GM12878 (cell line): ENCODE results near the gene CD300LG. TPM values are rescaled to one million over a fixed set of nuclear protein-coding genes. Genes with fewer than 3 reads are reported as not detected.
"Not testable (repeated sequence)": the region's sequence is repeated elsewhere in the genome, so short reads cannot be mapped to it uniquely, and the experiment has no call there.

Experiments
- ATAC-seq: fragments of 200-7000 bp; cut with Tn5 transposase; 3 replicates; pipeline ENCODE4 v1.9.1; 2020; ENCODE audit warnings: mild to moderate bottlenecking, moderate library complexity
- Bru-seq: library from RNA; stranded (reverse); fragments of 400-500 nt; gene quantifications from one replicate; lab custom pipeline; 2021; lab: Mats Ljungman, UMichigan
- BruChase-seq, 2 experiments: library from RNA; stranded (reverse); fragments of 400-500 nt; gene quantifications; one replicate each; lab custom pipeline; 2021; lab: Mats Ljungman, UMichigan
- BruUV-seq: library from RNA; stranded (reverse); fragments of 400-500 nt; replicated peaks from 2 replicates; lab custom pipeline; 2021; lab: Mats Ljungman, UMichigan
- CTCF ChIA-PET: fragments of 300-600 bp; sonication (Branson Sonifier 250); formaldehyde crosslinking; extraction: SDS; loops from one replicate; lab custom pipeline; 2021; ENCODE audit warnings: inconsistent platforms; lab: Yijun Ruan, JAX
- POLR2A ChIA-PET: fragments of 350-600 bp; formaldehyde crosslinking; extraction: SDS; loops from one replicate; lab custom pipeline; 2021; ENCODE audit warnings: inconsistent platforms; lab: Charles Lee
- RAD21 ChIA-PET: fragments of 300-600 bp; sonication (Branson Sonifier 250); formaldehyde crosslinking; loops from one replicate; lab custom pipeline; 2023; ENCODE audit warnings: antibody characterized with exemption; ENCODE audit not compliant: unreplicated experiment; lab: Charles Lee
- SMC1A ChIA-PET: fragments of 300-600 bp; sonication (Branson Sonifier 250); formaldehyde crosslinking; loops from one replicate; lab custom pipeline; 2023; ENCODE audit not compliant: unreplicated experiment, uncharacterized antibody; lab: Charles Lee
- DNase-seq: peaks from one replicate; pipeline ENCODE4 v3.0.0-alpha.2; 2011; ENCODE audit warnings: low read depth, low spot score
- FAIRE-seq: peaks from 3 replicates; lab custom pipeline; 2011; peaks lifted over from hg19 to GRCh38; lab: Jason Lieb, UNC
- H2AFZ ChIP-seq: 2 replicates; pipeline ENCODE4 v1.6.0; 2011; ENCODE audit warnings: low read depth, low read length, control low read depth; ENCODE audit not compliant: control insufficient read depth
- H3K27ac ChIP-seq: 2 replicates; pipeline ENCODE4 v1.5.1; 2011; ENCODE audit warnings: control low read depth; ENCODE audit not compliant: control insufficient read depth, insufficient read depth
- H3K27me3 ChIP-seq, 2 experiments: replicated peaks in 1 of 2; 2 replicates each; pipeline versions ENCODE4 v1.6.0 to v1.6.1; 2011; ENCODE audit warnings: low read length in 1 of 2; ENCODE audit not compliant: control insufficient read depth in 2 of 2, insufficient read depth in 2 of 2
- H3K36me3 ChIP-seq, 2 experiments: 2 replicates each; pipeline ENCODE4 v1.5.1; 2011; ENCODE audit warnings: low read length in 1 of 2; ENCODE audit not compliant: control insufficient read depth in 2 of 2, insufficient read depth in 2 of 2
- H3K4me1 ChIP-seq: 2 replicates; pipeline ENCODE4 v1.6.1; 2011; ENCODE audit warnings: mild to moderate bottlenecking, low read length, moderate library complexity, mixed read lengths; ENCODE audit not compliant: control insufficient read depth, insufficient read depth
- H3K4me2 ChIP-seq: 2 replicates; pipeline ENCODE4 v1.6.0; 2011; ENCODE audit warnings: control low read depth; ENCODE audit not compliant: control insufficient read depth, insufficient read depth
- H3K4me3 ChIP-seq: fragments of 200-600 bp; sonication (generic); 2 replicates; pipeline ENCODE4 v1.5.1; 2016
- H3K79me2 ChIP-seq: 2 replicates; pipeline ENCODE4 v1.6.0; 2011; ENCODE audit warnings: low read length; ENCODE audit not compliant: control insufficient read depth, insufficient read depth
- H3K9ac ChIP-seq: 2 replicates; pipeline ENCODE4 v1.8.0; 2011; ENCODE audit warnings: low read length, control low read depth, mixed read lengths; ENCODE audit not compliant: control insufficient read depth, insufficient read depth
- H3K9me3 ChIP-seq: replicated peaks from 3 replicates; pipeline ENCODE4 v1.5.1; 2011; ENCODE audit warnings: mild to moderate bottlenecking, low read length; ENCODE audit not compliant: control insufficient read depth, insufficient read depth
- H4K20me1 ChIP-seq: 2 replicates; pipeline ENCODE4 v1.6.0; 2011; ENCODE audit not compliant: control insufficient read depth, insufficient read depth
- ASH2L ChIP-seq: fragments of 300-600, 200-600 bp; sonication (generic); IDR thresholded peaks from 2 replicates; pipeline ENCODE4 v1.6.1; 2017; ENCODE audit warnings: low read depth, mild to moderate bottlenecking, borderline replicate concordance
- FOXM1 ChIP-seq: IDR thresholded peaks from 2 replicates; pipeline ENCODE4 v1.6.1; 2012; ENCODE audit warnings: low read depth, mild to moderate bottlenecking, inconsistent platforms, low read length, moderate library complexity
- HCFC1 ChIP-seq: fragments of 150-350 bp; IDR thresholded peaks from 2 replicates; pipeline ENCODE4 v1.6.1; 2014; ENCODE audit warnings: low read length
- HDGF ChIP-seq: fragments of 450-650 bp; IDR thresholded peaks from 2 replicates; pipeline ENCODE4 v1.6.1; 2016; ENCODE audit warnings: antibody characterized with exemption
- MEF2A ChIP-seq: IDR thresholded peaks from 2 replicates; pipeline ENCODE4 v1.6.1; 2011; ENCODE audit warnings: low read depth, mild to moderate bottlenecking, low read length, moderate library complexity; ENCODE audit not compliant: insufficient read depth
- MXI1 ChIP-seq: fragments of 150-350 bp; IDR thresholded peaks from 2 replicates; pipeline ENCODE4 v1.6.1; 2011; ENCODE audit warnings: low read depth, mild to moderate bottlenecking, inconsistent platforms, low read length, improper control_type of control experiment
- RFX5 ChIP-seq: IDR thresholded peaks from 2 replicates; pipeline ENCODE4 v1.6.1; 2011; ENCODE audit warnings: low read depth, low read length, improper control_type of control experiment
- SP1 ChIP-seq: IDR thresholded peaks from one replicate; pipeline ENCODE4 v1.6.1; 2011; ENCODE audit warnings: low read depth, low read length
- STAT3 ChIP-seq: IDR thresholded peaks from 2 replicates; pipeline ENCODE4 v1.6.1; 2011; ENCODE audit warnings: low read depth, low read length, improper control_type of control experiment
- ZNF24 ChIP-seq: fragments of 450-650 bp; IDR thresholded peaks from 2 replicates; pipeline ENCODE4 v1.6.1; 2017; ENCODE audit warnings: antibody characterized with exemption, mild to moderate bottlenecking
- ZZZ3 ChIP-seq: IDR thresholded peaks from 2 replicates; pipeline ENCODE4 v1.6.1; 2011; ENCODE audit warnings: low read depth; ENCODE audit not compliant: control insufficient read depth, insufficient read length
- WGBS: methylation state at CpG from one replicate; pipeline ENCODE4 v1.1.6; 2016; ENCODE audit warnings: low lambda C conversion rate; ENCODE audit not compliant: insufficient replicate concordance, insufficient coverage; ENCODE audit errors: missing lambda C conversion rate; 5-methylcytosine and 5-hydroxymethylcytosine counted together
- in situ Hi-C: fragments of 300-500 bp; cut with MboI; formaldehyde crosslinking; loops from 9 replicates; pipeline ENCODE4 v1.14.3; 2018; ENCODE audit warnings: mixed read lengths
- intact Hi-C: fragments of 100-400 bp; cut with micrococcal nuclease; formaldehyde crosslinking; loops from one replicate; pipeline ENCODE4 v1.14.2; 2022; ENCODE audit not compliant: unreplicated experiment
- long read RNA-seq, 2 experiments: library from polyadenylated mRNA; unstranded; transcript quantifications; one replicate each; pipeline ENCODE4 v2.0.0, GENCODE V29; 2019 to 2020
- polyA minus RNA-seq, 3 experiments: library from RNA; depleted of rRNA, polyadenylated mRNA; stranded (reverse); fragments of >200 nt; gene quantifications; 2 replicates each; pipeline ENCODE4 v1.2.3, GENCODE V29; 2011
- polyA plus RNA-seq, 11 experiments: library from polyadenylated mRNA; depleted of rRNA in 4 of 11; unstranded in 6 of 11; stranded (reverse) in 5 of 11; fragments of >200 nt; fragmentation: Nextera tagmentation in 4 of 11; fragmentation: Illumina TruSeq in 1 of 11; extraction: Ambion mirVana in 4 of 11; extraction: Trizol in 1 of 11; gene quantifications; 1 replicate in 1 of 11; 2 replicates in 10 of 11; pipeline versions ENCODE4 v1.2.1 to v1.2.3, GENCODE V29; 2011 to 2016; ENCODE audit warnings: inconsistent platforms in 2 of 11, missing spikeins in 2 of 11, low read depth in 1 of 11
- total RNA-seq, 4 experiments: library from RNA; depleted of rRNA in 3 of 4; stranded (reverse); fragments of >200 nt in 3 of 4; fragmentation: Illumina TruSeq in 1 of 4; extraction: Trizol in 1 of 4; gene quantifications; 2 replicates each; pipeline versions ENCODE4 v1.2.1 to v1.2.3, GENCODE V29; 2013 to 2021
- TF ChIP-seq, protein P1 (sequence below): IDR thresholded peaks from 2 replicates; pipeline ENCODE4 v1.6.1; 2011; ENCODE audit warnings: low read depth, mild to moderate bottlenecking, low read length, moderate library complexity, borderline replicate concordance; ENCODE audit errors: extremely low read depth

The CD300LG gene, protein sequence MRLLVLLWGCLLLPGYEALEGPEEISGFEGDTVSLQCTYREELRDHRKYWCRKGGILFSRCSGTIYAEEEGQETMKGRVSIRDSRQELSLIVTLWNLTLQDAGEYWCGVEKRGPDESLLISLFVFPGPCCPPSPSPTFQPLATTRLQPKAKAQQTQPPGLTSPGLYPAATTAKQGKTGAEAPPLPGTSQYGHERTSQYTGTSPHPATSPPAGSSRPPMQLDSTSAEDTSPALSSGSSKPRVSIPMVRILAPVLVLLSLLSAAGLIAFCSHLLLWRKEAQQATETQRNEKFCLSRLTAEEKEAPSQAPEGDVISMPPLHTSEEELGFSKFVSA
- not detected in 2 replicates for total RNA-seq (2013; cell fraction: nucleolus; rRNA removed)
- total RNA-seq (2014; rRNA removed) (not detected in 2 replicates), total RNA-seq (2014; rRNA removed; fragmentation: Illumina TruSeq; extraction: Trizol) (not detected in 2 replicates), total RNA-seq (2021) (not detected in 2 replicates), polyA plus RNA-seq (2011; rRNA removed) (not detected in 2 replicates), polyA plus RNA-seq (2014; fragmentation: Illumina TruSeq; extraction: Trizol) (not detected in 2 replicates), polyA plus RNA-seq (2014; fragmentation: Nextera tagmentation; extraction: Ambion mirVana) (not detected), polyA plus RNA-seq (2014; rRNA removed) (not detected in 2 replicates), polyA plus RNA-seq (2016; fragmentation: Nextera tagmentation; extraction: Ambion mirVana) (not detected), polyA minus RNA-seq (2011; rRNA and poly(A)+ RNA removed) (not detected in 2 replicates), Bru-seq, nascent RNA (not detected), BruChase-seq, experiment 1, labeled RNA remaining after a 6-hour chase (not detected), BruChase-seq, experiment 2, labeled RNA remaining after a 2-hour chase (not detected)
- polyA plus RNA-seq (2011; ENCODE audit: low read depth): not detected
- polyA plus RNA-seq (2011; cell fraction: cytosol; rRNA removed): 0.01 TPM in 1 of 2 replicates, not detected in the other
- polyA plus RNA-seq (2011; cell fraction: nucleus; rRNA removed): not detected in 2 replicates
- not detected in 2 replicates for polyA plus RNA-seq (2012)
- polyA minus RNA-seq (2011; cell fraction: cytosol; rRNA and poly(A)+ RNA removed): not detected in 2 replicates
- polyA minus RNA-seq (2011; cell fraction: nucleus; rRNA and poly(A)+ RNA removed): not detected in 2 replicates
- long read RNA-seq, experiment 1: 0 reads
- long read RNA-seq, experiment 2: 0 reads

DNA sequence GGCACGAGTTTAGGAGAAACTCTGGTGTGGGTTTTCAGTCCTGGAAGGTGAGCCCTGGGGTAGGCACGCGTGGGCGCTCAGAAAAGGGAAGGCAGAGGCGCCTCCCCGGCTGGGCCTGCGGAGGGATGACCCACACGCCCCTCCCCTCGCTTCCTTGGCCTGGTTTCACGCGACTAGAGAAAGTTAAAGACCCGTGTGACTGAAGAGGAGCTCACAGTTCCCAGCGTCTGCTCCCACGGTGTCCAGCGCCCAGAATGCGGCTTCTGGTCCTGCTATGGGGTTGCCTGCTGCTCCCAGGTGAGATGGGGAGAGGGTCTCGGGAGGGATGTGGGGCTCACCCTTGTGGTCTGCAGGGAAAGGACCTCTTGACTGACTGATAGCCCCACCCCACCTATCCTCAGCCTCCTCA lies at the start of gene CD300LG:
CD300LG (plus strand) TSS at position 214 of the 409 bp plus-strand sequence; CDS start at position 255, 41 bp downstream.
- Histone ChIP-seq H3K4me3 (no peak within 1 kb of the TSS), H3K4me2 (no peak within 1 kb of the TSS), H4K20me1 (no peaks in the 10 kb centered on the region), H3K4me1 (no peaks in the 10 kb centered on the region), H3K9ac (no peak within 1 kb of the TSS), H3K27me3 (no peaks in the 10 kb centered on the region), H3K9me3 (no peaks in the 10 kb centered on the region), H3K36me3 (no peaks in the 10 kb centered on the region), H3K27ac (no peak within 1 kb of the TSS), H3K79me2 (no peaks in the 10 kb centered on the region), H2AFZ (no peak within 1 kb of the TSS)
- ChIA-PET SMC1A (interaction anchor here (0.8 to 1.6 kb wide), 8 partner anchors 46 to 155 kb away, joined by 3 to 4 read pairs (median 3); partner anchors contain the start of gene CFAP97D1), POLR2A (no interaction called here), RAD21 (interaction anchor here (1.0 kb wide), 1 partner anchor 270 kb away, joined by 3 read pairs; no protein-coding TSS in a partner anchor), CTCF (interaction anchor here (0.7 to 2.4 kb wide), 14 partner anchors 8 to 269 kb away, joined by 3 to 20 read pairs (median 4); no protein-coding TSS in a partner anchor)
- ATAC-seq: no peak
- no peak for TF ChIP-seq STAT3
- TF ChIP-seq ASH2L: no peak
- TF ChIP-seq, protein P1, sequence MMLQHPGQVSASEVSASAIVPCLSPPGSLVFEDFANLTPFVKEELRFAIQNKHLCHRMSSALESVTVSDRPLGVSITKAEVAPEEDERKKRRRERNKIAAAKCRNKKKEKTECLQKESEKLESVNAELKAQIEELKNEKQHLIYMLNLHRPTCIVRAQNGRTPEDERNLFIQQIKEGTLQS: no peak
- no peak for TF ChIP-seq ZNF24
- TF ChIP-seq RFX5: no peak
- no peak for TF ChIP-seq HCFC1
- no peak for TF ChIP-seq FOXM1
- TF ChIP-seq ZZZ3: no peak
- no peak for TF ChIP-seq SP1
- TF ChIP-seq HDGF: no peak
- no peak for TF ChIP-seq MXI1
- TF ChIP-seq MEF2A: no peak
- intact Hi-C loops: loop anchor here (5.0 kb wide), 1 partner anchor 155 kb away; no protein-coding TSS in a partner anchor
- no peak for FAIRE-seq
- BruUV-seq: no TSS peak
- in situ Hi-C loops: no loop called here
- WGBS: 10% methylated on average over 14 of the region's 17 CpGs
- DNase-seq: no peak

DNA sequence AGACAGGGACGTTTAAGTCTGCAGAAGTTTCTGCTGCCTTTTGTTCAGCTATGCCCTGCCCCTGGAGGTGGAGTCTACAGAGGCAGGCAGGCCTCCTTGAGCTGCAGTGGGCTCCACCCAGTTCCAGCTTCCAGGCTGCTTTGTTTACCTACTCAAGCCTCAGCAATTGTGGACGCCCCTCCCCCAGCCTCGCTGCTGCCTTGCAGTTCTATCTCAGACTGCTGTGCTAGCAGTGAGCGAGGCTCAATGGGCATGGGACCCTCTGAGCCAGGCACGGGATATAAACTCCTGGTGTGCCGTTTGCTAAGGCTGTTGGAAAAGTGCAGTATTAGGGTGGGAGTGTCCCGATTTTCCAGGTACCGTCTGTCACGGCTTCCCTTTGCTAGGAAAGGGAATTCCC lies 49.0 kb upstream of the CD300LG start:
- 12% methylated on average over 9 of the region's 9 CpGs for WGBS
- H3K4me2 ChIP-seq, H3K36me3 ChIP-seq, DNase-seq, H3K9me3 ChIP-seq, H3K27me3 ChIP-seq, ATAC-seq, SMC1A ChIA-PET, BruUV-seq, H3K9ac ChIP-seq, H3K4me1 ChIP-seq, H3K27ac ChIP-seq, intact Hi-C loops, H3K4me3 ChIP-seq, FAIRE-seq, in situ Hi-C loops, H2AFZ ChIP-seq, RAD21 ChIA-PET, H4K20me1 ChIP-seq, CTCF ChIA-PET, H3K79me2 ChIP-seq, POLR2A ChIA-PET: not testable (repeated sequence)
